Retinal pigment epithelial cell (primary cell): Measurements from ENCODE around the gene UBE2QL1.

Experiments used
- DNase-seq: peaks from one replicate; pipeline ENCODE4 v3.0.0-alpha.2; 2010; ENCODE audit warnings: low read depth
- H3K4me3 ChIP-seq: 2 replicates; pipeline ENCODE4 v1.5.1; 2011; ENCODE audit warnings: mild to moderate bottlenecking, low read length, control low read depth, moderate library complexity
- TF ChIP-seq, protein P1 (sequence below): conservative IDR thresholded peaks from 2 replicates; pipeline ENCODE4 v1.5.1; 2011; ENCODE audit warnings: low read depth, low read length, control low read depth, inconsistent platforms

The UBE2QL1 gene

GRCh38 chr5:6490246-6490645 is 41.6 kb downstream of the UBE2QL1 start:
- TF ChIP-seq, protein P1, sequence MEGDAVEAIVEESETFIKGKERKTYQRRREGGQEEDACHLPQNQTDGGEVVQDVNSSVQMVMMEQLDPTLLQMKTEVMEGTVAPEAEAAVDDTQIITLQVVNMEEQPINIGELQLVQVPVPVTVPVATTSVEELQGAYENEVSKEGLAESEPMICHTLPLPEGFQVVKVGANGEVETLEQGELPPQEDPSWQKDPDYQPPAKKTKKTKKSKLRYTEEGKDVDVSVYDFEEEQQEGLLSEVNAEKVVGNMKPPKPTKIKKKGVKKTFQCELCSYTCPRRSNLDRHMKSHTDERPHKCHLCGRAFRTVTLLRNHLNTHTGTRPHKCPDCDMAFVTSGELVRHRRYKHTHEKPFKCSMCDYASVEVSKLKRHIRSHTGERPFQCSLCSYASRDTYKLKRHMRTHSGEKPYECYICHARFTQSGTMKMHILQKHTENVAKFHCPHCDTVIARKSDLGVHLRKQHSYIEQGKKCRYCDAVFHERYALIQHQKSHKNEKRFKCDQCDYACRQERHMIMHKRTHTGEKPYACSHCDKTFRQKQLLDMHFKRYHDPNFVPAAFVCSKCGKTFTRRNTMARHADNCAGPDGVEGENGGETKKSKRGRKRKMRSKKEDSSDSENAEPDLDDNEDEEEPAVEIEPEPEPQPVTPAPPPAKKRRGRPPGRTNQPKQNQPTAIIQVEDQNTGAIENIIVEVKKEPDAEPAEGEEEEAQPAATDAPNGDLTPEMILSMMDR = no peak
- no peak overlapping the region for H3K4me3 ChIP-seq
- no peak for DNase-seq

GRCh38 chr5:6490693-6491092 is 42.0 kb downstream of the UBE2QL1 start:
- no peak for DNase-seq
- H3K4me3 ChIP-seq = no peak overlapping the region
- TF ChIP-seq, protein P1 = no peak

DNA sequence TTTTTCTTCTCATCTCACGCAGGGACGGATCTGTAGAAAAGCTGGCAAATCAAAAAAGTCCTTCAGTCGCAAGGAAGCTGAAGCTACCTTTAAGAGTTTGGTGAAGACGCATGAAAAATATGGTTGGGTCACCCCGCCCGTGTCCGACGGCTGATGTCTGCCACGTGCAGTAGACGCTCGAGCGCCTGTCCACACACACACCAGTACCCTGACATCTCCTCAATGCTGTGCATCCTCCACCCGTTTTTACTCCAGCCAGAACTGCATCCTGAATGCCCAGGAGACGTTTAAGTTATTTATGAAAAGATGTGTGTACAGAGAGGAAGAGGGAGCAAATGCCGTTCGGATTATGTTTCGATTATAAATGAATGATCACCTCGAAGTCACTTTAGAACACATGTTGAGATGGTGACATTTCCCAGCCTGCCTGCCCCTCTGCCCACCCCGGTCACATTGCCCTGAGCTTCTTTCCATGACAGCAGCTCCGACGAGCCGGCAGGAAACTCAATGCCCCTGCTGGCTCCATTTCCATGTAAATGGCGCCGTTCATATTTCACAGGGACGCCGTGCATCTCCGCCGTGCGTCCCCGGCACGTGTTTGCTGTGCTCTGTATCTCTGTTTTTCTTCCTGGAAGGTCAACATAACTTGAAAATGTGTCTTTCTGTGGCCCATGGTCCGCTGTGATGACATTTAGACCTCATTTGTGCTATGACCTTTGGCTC is 42.7 kb downstream of the UBE2QL1 start:
- H3K4me3 ChIP-seq = no peak overlapping the region
- TF ChIP-seq, protein P1 = no peak
- DNase-seq = no peak

DNA sequence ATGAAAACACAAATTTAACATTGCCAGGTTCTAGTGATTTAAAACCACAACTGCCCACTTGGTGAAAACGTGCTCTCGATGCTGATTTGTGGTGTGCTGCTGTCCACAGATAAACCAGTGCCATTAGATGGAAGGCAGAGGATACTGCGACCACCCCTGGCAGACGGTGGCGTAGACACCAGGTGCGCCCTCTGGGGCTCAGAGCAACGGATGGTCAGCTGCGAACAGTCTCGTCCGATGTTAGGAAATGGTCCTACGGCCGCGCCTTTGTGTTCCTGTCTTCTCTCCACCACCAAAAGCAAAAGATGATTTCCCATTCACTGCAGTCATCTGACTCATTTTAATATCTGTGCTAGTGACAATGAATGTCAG is 43.2 kb downstream of the UBE2QL1 start:
- no peak for DNase-seq
- TF ChIP-seq, protein P1 = no peak
- H3K4me3 ChIP-seq = no peak overlapping the region

- DNase-seq = no peak
- TF ChIP-seq, protein P1 = no peak
- H3K4me3 ChIP-seq = no peak overlapping the region
These were observed 44.3 kb downstream of the UBE2QL1 start for GRCh38 chr5:6492934-6493333.

- DNase-seq = no peak
- TF ChIP-seq, protein P1 = no peak
- no peak overlapping the region for H3K4me3 ChIP-seq
These were observed 45.2 kb downstream of the UBE2QL1 start for GRCh38 chr5:6493681-6494454.

GRCh38 chr5:6494939-6495338 is 46.3 kb downstream of the UBE2QL1 start:
- H3K4me3 ChIP-seq = no peak overlapping the region
- no peak for DNase-seq
- TF ChIP-seq, protein P1 = no peak
